Epithelial cell of proximal tubule (primary cell): ENCODE data around the gene RBP4. TPM values are rescaled to one million over a fixed set of nuclear protein-coding genes. Genes with fewer than 3 reads are reported as not detected.

ENCODE experiments used
- DNase-seq: peaks from one replicate; pipeline ENCODE4 v3.0.0-alpha.2; 2011; ENCODE audit warnings: low read depth
- H3K4me3 ChIP-seq: 2 replicates; pipeline ENCODE4 v1.5.1; 2011; ENCODE audit warnings: low read depth, mild to moderate bottlenecking, low read length
- total RNA-seq: library from RNA; depleted of rRNA; stranded (reverse); fragments of >200 nt; gene quantifications from 2 replicates; pipeline ENCODE4 v1.2.3, GENCODE V29; 2015
- TF ChIP-seq, protein P1 (sequence below): conservative IDR thresholded peaks from 2 replicates; pipeline ENCODE4 v1.5.1; 2012; ENCODE audit warnings: low read depth, mild to moderate bottlenecking, low read length

RBP4 gene
- total RNA-seq, 1 donor from 2014 or later, result 2.4 TPM

DNA sequence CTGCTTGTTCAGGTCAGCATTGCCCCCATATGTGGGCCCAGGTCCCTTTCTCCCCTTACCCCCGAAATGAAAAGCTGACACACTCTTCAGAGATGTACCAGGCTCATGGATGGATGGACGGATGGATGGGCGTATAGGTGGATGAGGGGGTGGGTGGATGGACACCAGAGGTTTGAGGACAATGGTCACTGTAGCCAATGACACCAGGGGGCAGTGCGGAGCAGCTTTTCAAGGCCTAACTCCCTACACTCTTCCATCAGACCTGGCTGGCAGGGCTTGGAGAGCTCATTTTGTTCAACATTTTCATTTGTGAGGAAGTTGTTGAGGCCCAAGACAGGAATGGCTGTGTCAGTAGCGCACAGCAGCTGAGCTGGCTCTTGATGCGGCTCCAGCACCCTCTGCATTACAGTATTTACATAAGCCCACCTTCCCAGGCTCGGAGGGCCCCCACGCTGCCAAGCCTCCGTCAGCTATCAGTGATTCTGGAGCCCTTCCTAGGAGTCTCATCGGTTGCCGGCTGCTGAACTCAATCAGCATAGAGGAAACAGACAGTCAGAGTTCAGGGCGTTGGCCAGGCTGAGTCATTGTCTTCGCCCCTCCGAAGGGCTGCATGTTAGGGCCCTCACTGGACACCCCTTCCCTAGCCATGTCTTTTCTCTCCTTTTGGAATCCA, 46.1 kb downstream of the RBP4 start:
- H3K4me3 ChIP-seq, result no peak overlapping the region
- TF ChIP-seq, protein P1, sequence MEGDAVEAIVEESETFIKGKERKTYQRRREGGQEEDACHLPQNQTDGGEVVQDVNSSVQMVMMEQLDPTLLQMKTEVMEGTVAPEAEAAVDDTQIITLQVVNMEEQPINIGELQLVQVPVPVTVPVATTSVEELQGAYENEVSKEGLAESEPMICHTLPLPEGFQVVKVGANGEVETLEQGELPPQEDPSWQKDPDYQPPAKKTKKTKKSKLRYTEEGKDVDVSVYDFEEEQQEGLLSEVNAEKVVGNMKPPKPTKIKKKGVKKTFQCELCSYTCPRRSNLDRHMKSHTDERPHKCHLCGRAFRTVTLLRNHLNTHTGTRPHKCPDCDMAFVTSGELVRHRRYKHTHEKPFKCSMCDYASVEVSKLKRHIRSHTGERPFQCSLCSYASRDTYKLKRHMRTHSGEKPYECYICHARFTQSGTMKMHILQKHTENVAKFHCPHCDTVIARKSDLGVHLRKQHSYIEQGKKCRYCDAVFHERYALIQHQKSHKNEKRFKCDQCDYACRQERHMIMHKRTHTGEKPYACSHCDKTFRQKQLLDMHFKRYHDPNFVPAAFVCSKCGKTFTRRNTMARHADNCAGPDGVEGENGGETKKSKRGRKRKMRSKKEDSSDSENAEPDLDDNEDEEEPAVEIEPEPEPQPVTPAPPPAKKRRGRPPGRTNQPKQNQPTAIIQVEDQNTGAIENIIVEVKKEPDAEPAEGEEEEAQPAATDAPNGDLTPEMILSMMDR, result peak; percentile 88
- DNase-seq, result no peak

DNA sequence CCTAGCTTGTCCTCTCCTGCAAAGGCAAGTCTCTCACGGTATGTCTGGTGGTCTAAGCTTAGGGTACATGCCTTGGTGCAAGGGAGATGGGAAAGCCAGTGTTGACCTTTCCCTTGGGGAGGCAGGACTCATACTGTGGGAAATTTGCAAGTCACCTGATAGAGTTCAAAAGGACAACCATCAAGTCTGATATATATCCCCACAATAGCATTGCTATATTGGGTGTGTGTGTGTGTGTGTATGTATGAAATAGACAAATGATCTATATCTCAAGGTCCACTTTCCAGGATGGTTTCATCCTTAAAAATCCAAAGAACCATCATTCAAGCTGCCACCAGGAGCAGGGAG, 46.7 kb downstream of the RBP4 start:
- no peak overlapping the region for H3K4me3 ChIP-seq
- DNase-seq, result no peak
- TF ChIP-seq, protein P1, result no peak

DNA sequence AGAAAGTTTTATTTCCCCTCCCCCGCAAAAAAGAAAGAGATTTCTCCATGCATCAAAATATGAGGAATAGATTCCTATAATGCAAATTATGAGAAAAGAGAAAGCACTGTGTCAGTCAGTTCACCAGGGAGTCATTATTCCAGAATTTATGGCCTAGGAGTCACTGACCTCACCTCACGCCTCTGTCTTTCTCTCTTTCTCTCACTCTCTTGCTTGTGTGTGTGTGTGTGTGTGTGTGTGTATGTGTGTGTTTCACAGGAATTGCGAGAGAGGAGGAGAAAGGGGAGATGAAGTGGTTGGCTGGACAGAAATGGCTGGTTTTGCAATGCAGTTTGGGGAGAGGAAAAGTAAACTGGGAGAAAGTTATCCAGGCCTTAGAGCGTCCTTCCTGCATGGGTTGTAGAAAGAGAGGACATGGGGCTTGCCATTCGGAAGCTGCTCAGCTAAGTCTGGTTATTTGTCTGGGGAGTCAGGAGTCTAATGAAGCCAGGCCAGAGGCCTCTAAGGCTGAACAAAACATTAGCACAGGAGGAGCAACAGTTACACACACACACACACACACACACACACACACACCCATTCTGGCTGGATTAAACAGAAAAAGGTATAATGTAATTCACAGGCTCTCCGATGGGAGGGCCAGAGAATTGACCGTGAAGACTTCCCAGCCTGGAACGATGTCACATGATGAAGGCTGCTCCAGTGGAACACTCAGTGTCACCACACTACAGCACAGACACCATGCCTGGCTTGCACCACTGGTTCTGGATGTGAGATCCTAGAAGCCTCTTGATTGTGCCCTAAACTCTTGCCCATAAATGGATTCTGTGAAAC, 47.3 kb downstream of the RBP4 start:
- no peak for DNase-seq
- H3K4me3 ChIP-seq, result no peak overlapping the region
- TF ChIP-seq, protein P1, result no peak

DNA sequence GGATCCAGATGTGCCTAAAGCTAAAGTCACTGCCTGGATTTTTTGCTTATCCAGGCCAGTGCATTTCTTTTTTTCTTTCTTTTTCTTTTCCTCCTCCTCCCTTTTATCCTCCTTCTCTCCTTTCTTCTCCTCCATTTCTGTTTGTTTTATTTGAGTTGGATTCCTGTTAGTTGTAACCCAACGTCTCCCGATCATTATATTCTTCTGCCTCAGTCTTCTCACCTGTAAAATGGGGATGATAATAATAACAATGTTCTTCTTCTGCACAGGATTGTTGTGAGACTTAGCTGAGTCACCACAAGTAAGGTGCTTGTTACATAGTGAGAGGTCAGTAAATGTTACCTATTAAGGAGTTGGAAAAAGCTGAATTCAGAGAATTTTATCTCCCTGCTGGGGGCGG, 48.3 kb downstream of the RBP4 start:
- no peak for DNase-seq

DNA sequence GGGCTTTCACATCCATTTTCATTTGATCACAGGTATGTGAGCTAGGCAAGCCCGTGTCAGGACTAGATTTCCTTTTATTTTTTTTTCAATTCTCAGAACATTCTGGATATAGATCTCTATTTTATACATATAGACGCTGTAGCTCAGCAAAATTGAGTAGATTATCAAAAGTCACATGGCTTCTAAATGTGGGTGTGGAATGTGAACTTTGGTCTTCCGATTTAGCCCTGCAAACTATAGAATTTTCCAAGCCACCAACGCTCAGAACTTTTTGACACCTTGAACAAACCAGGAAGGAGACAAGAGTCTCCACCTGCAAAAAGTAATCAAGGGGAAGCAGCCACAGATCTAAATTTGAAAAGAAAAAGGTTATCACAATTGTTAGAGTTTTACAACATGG, 50.4 kb downstream of the RBP4 start:
- H3K4me3 ChIP-seq, result no peak overlapping the region
- DNase-seq, result no peak
- TF ChIP-seq, protein P1, result no peak

More for the DNA sequence above, 48.3 kb downstream of the RBP4 start:
- TF ChIP-seq, protein P1, result no peak
- no peak overlapping the region for H3K4me3 ChIP-seq

DNA sequence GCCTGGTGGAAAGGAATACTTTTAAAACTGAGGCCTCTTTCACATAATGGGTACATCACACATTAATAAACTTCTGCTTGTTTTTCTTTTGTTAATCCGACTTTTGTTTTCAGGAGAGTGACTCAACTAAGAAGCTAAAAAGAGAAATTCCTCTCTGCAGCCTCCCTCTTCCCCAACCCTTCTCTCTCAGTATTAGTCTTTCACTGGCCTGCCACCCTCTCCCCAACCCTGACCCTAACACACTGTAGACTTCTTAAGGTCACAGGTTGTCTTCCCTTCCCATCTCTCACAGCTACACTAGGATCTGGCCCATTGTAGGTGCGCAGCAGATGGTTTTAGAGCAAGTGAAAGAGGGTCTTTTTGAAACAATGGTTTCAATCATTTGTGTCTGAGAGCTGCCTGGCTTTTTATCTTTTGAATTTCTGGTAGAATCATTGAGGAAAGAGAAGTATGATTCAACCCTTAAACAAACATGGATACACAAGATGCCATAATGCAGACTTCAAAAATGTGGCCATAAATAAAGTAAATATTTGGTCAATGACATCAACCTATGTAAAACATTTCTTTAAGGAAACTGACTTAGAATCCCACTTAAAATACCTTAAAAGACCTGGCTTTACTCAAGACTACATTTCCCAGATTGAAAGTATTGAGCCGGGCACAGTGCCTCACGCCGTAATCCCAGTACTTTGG, 52.5 kb downstream of the RBP4 start:
- TF ChIP-seq, protein P1, result no peak
- no peak overlapping the region for H3K4me3 ChIP-seq
- no peak for DNase-seq
